ENCODE data around the gene CLEC2B. TPM values are rescaled to one million over a fixed set of nuclear protein-coding genes. Genes with fewer than 3 reads are reported as not detected.

CLEC2B gene
- total RNA-seq, result 10 to 100 TPM; 14.5 to 56.3 (median 49.4) TPM

DNA sequence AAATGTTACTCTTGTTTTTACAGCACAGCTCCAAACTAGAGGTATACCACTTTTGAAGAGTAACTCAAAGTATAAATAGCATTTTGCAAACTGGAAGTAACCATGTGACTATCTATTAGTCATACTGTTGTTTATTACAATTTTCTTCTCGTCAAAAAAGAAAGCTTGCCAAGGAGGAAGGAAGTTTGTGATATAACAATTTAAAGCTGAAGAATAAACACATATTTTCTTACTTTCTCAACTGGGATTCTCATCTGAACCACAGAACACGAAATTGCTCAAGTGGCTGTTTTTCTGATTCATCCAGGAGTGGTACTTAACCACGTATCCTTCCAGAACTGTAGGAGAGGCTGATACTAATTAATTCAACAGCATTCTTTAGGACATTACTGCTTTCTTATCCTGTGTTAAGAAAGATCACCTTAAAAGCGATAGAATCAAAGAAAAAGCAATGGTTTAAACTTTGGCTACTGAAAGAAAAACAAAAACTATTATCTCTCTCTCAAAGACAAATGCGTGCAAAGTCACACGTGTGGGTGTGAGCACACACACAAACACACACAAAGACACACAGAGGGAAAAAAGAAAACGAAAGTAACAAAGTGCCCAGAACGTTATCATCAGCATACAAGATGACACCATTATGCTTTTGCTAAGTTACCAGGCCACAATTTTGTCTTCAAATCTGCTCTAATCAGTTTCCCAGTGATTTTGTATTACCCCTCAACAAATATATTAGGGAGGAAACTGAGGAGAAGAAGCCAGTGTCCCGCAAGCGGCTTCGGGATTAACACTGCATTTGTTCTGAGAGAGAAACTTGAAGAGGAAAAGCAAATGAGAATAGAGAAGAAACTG, at the start of gene CLEC2B:
CLEC2B (minus strand) TSS at position 48 of the 855 bp plus-strand sequence.
- TF ChIP-seq, protein P1, sequence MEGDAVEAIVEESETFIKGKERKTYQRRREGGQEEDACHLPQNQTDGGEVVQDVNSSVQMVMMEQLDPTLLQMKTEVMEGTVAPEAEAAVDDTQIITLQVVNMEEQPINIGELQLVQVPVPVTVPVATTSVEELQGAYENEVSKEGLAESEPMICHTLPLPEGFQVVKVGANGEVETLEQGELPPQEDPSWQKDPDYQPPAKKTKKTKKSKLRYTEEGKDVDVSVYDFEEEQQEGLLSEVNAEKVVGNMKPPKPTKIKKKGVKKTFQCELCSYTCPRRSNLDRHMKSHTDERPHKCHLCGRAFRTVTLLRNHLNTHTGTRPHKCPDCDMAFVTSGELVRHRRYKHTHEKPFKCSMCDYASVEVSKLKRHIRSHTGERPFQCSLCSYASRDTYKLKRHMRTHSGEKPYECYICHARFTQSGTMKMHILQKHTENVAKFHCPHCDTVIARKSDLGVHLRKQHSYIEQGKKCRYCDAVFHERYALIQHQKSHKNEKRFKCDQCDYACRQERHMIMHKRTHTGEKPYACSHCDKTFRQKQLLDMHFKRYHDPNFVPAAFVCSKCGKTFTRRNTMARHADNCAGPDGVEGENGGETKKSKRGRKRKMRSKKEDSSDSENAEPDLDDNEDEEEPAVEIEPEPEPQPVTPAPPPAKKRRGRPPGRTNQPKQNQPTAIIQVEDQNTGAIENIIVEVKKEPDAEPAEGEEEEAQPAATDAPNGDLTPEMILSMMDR (IDR thresholded peaks at IDR 0.05; ENCODE audit: low read depth), result no peak

DNA sequence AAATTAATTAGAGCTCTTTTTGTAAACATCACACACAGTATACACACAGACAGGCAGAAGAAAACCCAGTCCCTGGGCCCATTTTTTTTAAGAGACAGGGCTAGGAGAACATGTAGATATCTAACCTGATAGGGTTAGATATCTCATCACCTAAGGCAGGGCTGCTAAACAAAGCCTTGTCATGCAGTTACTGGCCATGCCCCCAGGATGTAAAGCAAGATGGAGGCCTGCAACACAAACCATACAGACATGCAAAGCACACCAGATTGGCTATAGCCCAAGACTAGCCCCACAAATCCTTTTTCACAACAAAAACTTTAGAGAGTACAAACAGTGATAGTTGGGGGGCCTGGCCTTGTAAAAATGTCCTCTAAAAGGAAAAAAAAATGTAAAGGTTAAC, 42.6 kb upstream of the CLEC2B start:
- TF ChIP-seq, protein P1 (IDR thresholded peaks at IDR 0.05; ENCODE audit: low read depth), result no peak

DNA sequence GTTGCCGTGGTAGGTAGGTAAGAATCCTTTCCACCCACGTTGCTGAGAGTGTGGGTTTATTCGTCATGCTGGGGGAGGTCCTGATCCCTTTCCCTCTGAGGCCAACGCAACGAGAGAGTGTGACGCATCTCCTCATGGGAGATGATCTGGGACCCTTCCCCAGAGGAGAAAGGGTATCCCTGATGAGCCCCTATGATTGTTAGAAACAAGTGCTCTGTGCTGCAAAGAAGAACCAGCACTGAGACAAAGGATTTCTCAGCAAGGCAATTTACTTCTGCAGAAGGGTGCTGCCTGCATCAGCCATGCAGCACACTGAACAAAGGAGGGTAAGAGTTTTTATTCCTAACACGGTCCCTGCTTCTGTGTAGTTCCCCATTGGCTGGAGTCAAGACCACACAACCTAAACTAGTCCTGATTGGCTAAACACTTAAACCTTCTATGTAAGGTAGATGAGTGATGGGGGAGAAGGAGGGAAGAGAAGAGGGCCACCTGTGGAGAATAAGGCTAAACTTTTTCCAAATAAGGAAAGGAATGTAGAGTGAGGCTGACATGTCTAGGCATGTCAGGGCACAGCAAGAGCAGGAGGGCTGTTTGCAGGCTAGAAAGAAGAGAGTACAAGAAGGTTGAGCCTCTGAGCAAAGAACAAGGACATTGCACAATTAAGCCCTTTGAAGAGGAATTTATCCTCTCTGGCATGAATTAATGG, 41.7 kb upstream of the CLEC2B start:
- TF ChIP-seq, protein P1 (IDR thresholded peaks at IDR 0.05; ENCODE audit: low read depth), result no peak

GRCh38 chr12:9909724-9910123, 40.6 kb upstream of the CLEC2B start:
- TF ChIP-seq, protein P1 (IDR thresholded peaks at IDR 0.05; ENCODE audit: low read depth), result no peak

- TF ChIP-seq, protein P1 (IDR thresholded peaks at IDR 0.05; ENCODE audit: low read depth), result no peak
Measured at GRCh38 chr12:9908350-9908749, 39.2 kb upstream of the CLEC2B start.

DNA sequence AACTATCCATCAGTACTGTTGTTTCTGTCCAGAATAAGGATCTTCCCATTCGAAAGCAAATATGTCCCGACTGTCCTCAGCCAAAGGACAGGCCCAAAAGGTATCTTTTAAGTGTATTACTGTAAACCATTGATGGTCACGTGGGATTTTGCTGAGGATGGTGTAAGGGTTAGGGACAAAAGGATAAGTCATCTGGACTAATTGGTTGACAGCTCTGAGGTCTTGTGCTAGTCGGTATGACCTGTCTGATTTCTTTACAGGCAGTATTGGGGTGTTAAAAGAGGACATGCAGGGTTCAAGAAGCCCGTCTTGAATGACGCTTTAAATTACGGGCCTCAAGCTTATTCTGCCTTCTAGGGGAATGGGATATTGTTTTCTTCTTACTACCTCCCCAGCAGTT, 38.6 kb upstream of the CLEC2B start:
- TF ChIP-seq, protein P1 (IDR thresholded peaks at IDR 0.05; ENCODE audit: low read depth), result no peak

- TF ChIP-seq, protein P1 (IDR thresholded peaks at IDR 0.05; ENCODE audit: low read depth), result no peak
Measured at GRCh38 chr12:9906873-9907272, 37.7 kb upstream of the CLEC2B start.
